GM23338 (cell line): ENCODE results near the gene GRM8. TPM values are rescaled to one million over a fixed set of nuclear protein-coding genes. Genes with fewer than 3 reads are reported as not detected.

Experiments used
- ATAC-seq: fragments of 200-7000 bp; cut with Tn5 transposase; 3 replicates; pipeline ENCODE4 v1.9.1; 2020
- DNase-seq: peaks from one replicate; pipeline ENCODE4 v3.0.0-alpha.2; 2015; ENCODE audit warnings: low spot score
- H2AFZ ChIP-seq: fragments of 200-600 bp; sonication (generic); 2 replicates; pipeline ENCODE4 v1.8.0; 2016; ENCODE audit warnings: antibody characterized with exemption, mild to moderate bottlenecking, moderate library complexity
- H3F3A ChIP-seq: fragments of 200-600 bp; sonication (generic); replicated peaks from 2 replicates; pipeline ENCODE4 v1.8.0; 2017; ENCODE audit warnings: antibody characterized with exemption, mixed run types, low read depth
- H3K27ac ChIP-seq: fragments of 200-600 bp; sonication (generic); 2 replicates; pipeline ENCODE4 v1.6.1; 2016; ENCODE audit warnings: low read depth
- H3K27me3 ChIP-seq: fragments of 200-600 bp; sonication (generic); 2 replicates; pipeline ENCODE4 v1.8.0; 2016; ENCODE audit warnings: mild to moderate bottlenecking, mixed run types, moderate library complexity; ENCODE audit not compliant: insufficient read depth
- H3K36me3 ChIP-seq: fragments of 200-600 bp; sonication (generic); 2 replicates; pipeline ENCODE4 v1.8.0; 2016; ENCODE audit warnings: mild to moderate bottlenecking; ENCODE audit not compliant: insufficient read depth
- H3K4me1 ChIP-seq: fragments of 200-600 bp; sonication (generic); 2 replicates; pipeline ENCODE4 v1.8.0; 2016; ENCODE audit warnings: mild to moderate bottlenecking, moderate library complexity; ENCODE audit not compliant: insufficient read depth
- H3K4me2 ChIP-seq: fragments of 200-600 bp; sonication (generic); 2 replicates; pipeline ENCODE4 v1.7.1; 2017; ENCODE audit warnings: mixed run types
- H3K4me3 ChIP-seq: fragments of 200-600 bp; sonication (generic); 2 replicates; pipeline ENCODE4 v1.6.1; 2016; ENCODE audit warnings: mixed run types
- H3K79me2 ChIP-seq: fragments of 200-600 bp; sonication (generic); replicated peaks from 2 replicates; pipeline ENCODE4 v1.8.0; 2017; ENCODE audit warnings: mild to moderate bottlenecking; ENCODE audit not compliant: insufficient read depth
- H3K9me2 ChIP-seq: fragments of 200-600 bp; sonication (generic); 2 replicates; pipeline ENCODE4 v1.8.0; 2017; ENCODE audit not compliant: insufficient read depth
- H4K20me1 ChIP-seq: fragments of 200-600 bp; sonication (generic); replicated peaks from 2 replicates; pipeline ENCODE4 v1.8.0; 2017; ENCODE audit warnings: mild to moderate bottlenecking; ENCODE audit not compliant: insufficient read depth
- H3K27ac Mint-ChIP-seq: 2 replicates; pipeline ENCODE4 v1.8.0; 2020; ENCODE audit warnings: inconsistent platforms, mild to moderate bottlenecking, moderate library complexity, mixed read lengths
- H3K27me3 Mint-ChIP-seq: 3 replicates; pipeline ENCODE4 v1.8.0; 2022; ENCODE audit warnings: low read depth, mild to moderate bottlenecking, moderate library complexity, mixed read lengths, inconsistent platforms; ENCODE audit not compliant: insufficient read depth, poor library complexity
- H3K36me3 Mint-ChIP-seq: 3 replicates; pipeline ENCODE4 v1.8.0; 2021; ENCODE audit warnings: low read depth, mild to moderate bottlenecking, inconsistent platforms, moderate library complexity, mixed read lengths
- H3K4me1 Mint-ChIP-seq: 3 replicates; pipeline ENCODE4 v1.8.0; 2020; ENCODE audit warnings: mild to moderate bottlenecking, inconsistent platforms, mixed read lengths
- H3K4me3 Mint-ChIP-seq: 3 replicates; pipeline ENCODE4 v1.8.0; 2021; ENCODE audit warnings: moderate library complexity, mild to moderate bottlenecking, inconsistent platforms, mixed read lengths
- H3K9me3 Mint-ChIP-seq: 3 replicates; pipeline ENCODE4 v1.8.0; 2020; ENCODE audit warnings: moderate library complexity, mild to moderate bottlenecking, inconsistent platforms, mixed read lengths
- CREB1 ChIP-seq: fragments of 250-450 bp; sonication (Bioruptor Pico); IDR thresholded peaks from 2 replicates; pipeline ENCODE4 v1.5.0; 2020; ENCODE audit warnings: low read depth, mild to moderate bottlenecking, moderate library complexity
- CTCF ChIP-seq, 2 experiments: fragments of 200-600 bp in 1 of 2; sonication (generic) in 1 of 2; conservative IDR thresholded peaks; 2 replicates each; pipeline versions ENCODE4 v1.5.1 to v1.6.1; 2016 to 2017; ENCODE audit warnings: antibody characterized with exemption in 2 of 2, low read depth in 2 of 2, mild to moderate bottlenecking in 2 of 2, moderate library complexity in 1 of 2
- ETS1 ChIP-seq: IDR thresholded peaks from 2 replicates; pipeline ENCODE4 v1.6.1; 2016; ENCODE audit warnings: antibody characterized with exemption
- EZH2 ChIP-seq: fragments of 200-600 bp; sonication (generic); IDR thresholded peaks from one replicate; pipeline ENCODE4 v1.8.0; 2017; ENCODE audit warnings: antibody characterized with exemption, mild to moderate bottlenecking, low read depth; ENCODE audit not compliant: unreplicated experiment
- EZH2phosphoT487 ChIP-seq: fragments of 200-600 bp; sonication (generic); IDR thresholded peaks from one replicate; pipeline ENCODE4 v1.8.1; 2018; ENCODE audit warnings: antibody characterized with exemption; ENCODE audit not compliant: unreplicated experiment
- JUNB ChIP-seq: IDR thresholded peaks from one replicate; pipeline ENCODE4 v1.6.1; 2016; ENCODE audit warnings: antibody characterized with exemption; ENCODE audit not compliant: unreplicated experiment
- NANOG ChIP-seq: IDR thresholded peaks from 2 replicates; pipeline ENCODE4 v1.6.1; 2016; ENCODE audit warnings: antibody characterized with exemption, borderline replicate concordance
- POLR2AphosphoS5 ChIP-seq: IDR thresholded peaks from 2 replicates; pipeline ENCODE4 v1.6.1; 2016; ENCODE audit warnings: antibody characterized with exemption, low read depth
- STAT1 ChIP-seq: IDR thresholded peaks from one replicate; pipeline ENCODE4 v1.6.1; 2016; ENCODE audit warnings: antibody characterized with exemption; ENCODE audit not compliant: unreplicated experiment
- ZNF114 ChIP-seq: fragments of 250-450 bp; sonication (Bioruptor Pico); IDR thresholded peaks from 2 replicates; pipeline ENCODE4 v1.5.0; 2020; ENCODE audit warnings: mild to moderate bottlenecking, moderate library complexity
- ZNF331 ChIP-seq: fragments of 250-450 bp; sonication (Bioruptor Pico); IDR thresholded peaks from 2 replicates; pipeline ENCODE4 v1.5.0; 2020; ENCODE audit warnings: low read depth, mild to moderate bottlenecking, moderate library complexity
- ZNF462 ChIP-seq: fragments of 250-450 bp; sonication (Bioruptor Pico); IDR thresholded peaks from 2 replicates; pipeline ENCODE4 v1.5.0; 2020; ENCODE audit warnings: mild to moderate bottlenecking, moderate library complexity
- polyA plus RNA-seq: library from polyadenylated mRNA; unstranded; fragments of >200 nt; fragmentation: Nextera tagmentation; extraction: Ambion mirVana; gene quantifications from 2 replicates; pipeline ENCODE4 v1.2.1, GENCODE V29; 2016
- total RNA-seq: library from RNA; depleted of rRNA; stranded (reverse); fragments of >200 nt; shearing (Covaris generic); gene quantifications from 2 replicates; pipeline ENCODE4 v1.2.3, GENCODE V29; 2014

Gene GRM8
- total and polyA plus RNA-seq, 2 experiments from 2014 or later: 1.9 to 6.6 TPM

- TF ChIP-seq CREB1 (CRISPR knock-in tag) (no peak), JUNB (no peak), EZH2 (no peak), STAT1 (no peak), CTCF (conservative IDR thresholded peaks at IDR 0.05; ENCODE audit: low read depth in 2 of 2) (no peak), ZNF114 (CRISPR knock-in tag) (no peak), NANOG (no peak), POLR2AphosphoS5 (no peak)
Measured at GRCh38 chr7:126662856-126663255, 589.9 kb downstream of the GRM8 start (continued).

- H3K27ac ChIP-seq: no peak overlapping the region
- no peaks in the 10 kb centered on the region for H3F3A ChIP-seq
- Mint-ChIP-seq H3K9me3 (no peaks in the 10 kb centered on the region), H3K27ac (peak overlapping the region; percentile 51; the same call in 1 of the 2 replicates), H3K27me3 (no peaks in the 10 kb centered on the region), H3K4me3 (no peak overlapping the region), H3K36me3 (no peaks in the 10 kb centered on the region), H3K4me1 (peaks cover 46% of the 10 kb centered on the region)
- H3K4me2 ChIP-seq: no peak overlapping the region
- no peaks in the 10 kb centered on the region for H3K9me2 ChIP-seq
- ATAC-seq (no peak), DNase-seq (no peak)
- peaks cover 26% of the 10 kb centered on the region for H3K4me1 ChIP-seq
- H3K4me3 ChIP-seq: no peak overlapping the region
- no peaks in the 10 kb centered on the region for H4K20me1 ChIP-seq
- no peaks in the 10 kb centered on the region for H3K27me3 ChIP-seq
- no peaks in the 10 kb centered on the region for H3K79me2 ChIP-seq
- no peaks in the 10 kb centered on the region for H3K36me3 ChIP-seq
- H2AFZ ChIP-seq: no peak overlapping the region
- TF ChIP-seq NANOG (no peak), STAT1 (no peak), ZNF462 (CRISPR knock-in tag) (no peak), ZNF331 (CRISPR knock-in tag) (no peak), ETS1 (no peak), EZH2phosphoT487 (no peak), POLR2AphosphoS5 (no peak), CTCF (conservative IDR thresholded peaks at IDR 0.05; ENCODE audit: low read depth in 2 of 2) (no peak), ZNF114 (CRISPR knock-in tag) (no peak), CREB1 (CRISPR knock-in tag) (no peak)
Measured at GRCh38 chr7:126659124-126659523, 593.6 kb downstream of the GRM8 start.
